ENCODE data around the gene NRTN.

DNA sequence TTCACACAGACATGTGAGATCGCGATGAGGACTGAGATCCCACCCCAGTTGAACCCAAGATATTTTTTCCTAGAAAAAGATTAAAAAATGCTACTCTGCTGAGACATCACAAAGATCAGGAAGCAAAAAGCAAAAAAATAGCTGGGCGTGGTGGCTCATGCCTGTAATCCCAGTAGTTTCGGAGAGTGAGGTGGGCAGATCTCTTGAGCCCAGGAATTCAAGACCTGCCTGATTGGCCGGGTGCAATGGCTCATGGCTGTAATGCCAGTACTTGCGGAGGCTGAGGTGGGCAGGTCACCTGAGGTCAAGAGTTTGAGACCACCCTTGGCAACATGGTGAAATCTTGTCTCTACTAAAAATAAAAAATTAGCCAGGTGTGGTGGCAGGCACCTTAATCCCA is 45.3 kb downstream of the NRTN start:
- TF ChIP-seq, protein P1, sequence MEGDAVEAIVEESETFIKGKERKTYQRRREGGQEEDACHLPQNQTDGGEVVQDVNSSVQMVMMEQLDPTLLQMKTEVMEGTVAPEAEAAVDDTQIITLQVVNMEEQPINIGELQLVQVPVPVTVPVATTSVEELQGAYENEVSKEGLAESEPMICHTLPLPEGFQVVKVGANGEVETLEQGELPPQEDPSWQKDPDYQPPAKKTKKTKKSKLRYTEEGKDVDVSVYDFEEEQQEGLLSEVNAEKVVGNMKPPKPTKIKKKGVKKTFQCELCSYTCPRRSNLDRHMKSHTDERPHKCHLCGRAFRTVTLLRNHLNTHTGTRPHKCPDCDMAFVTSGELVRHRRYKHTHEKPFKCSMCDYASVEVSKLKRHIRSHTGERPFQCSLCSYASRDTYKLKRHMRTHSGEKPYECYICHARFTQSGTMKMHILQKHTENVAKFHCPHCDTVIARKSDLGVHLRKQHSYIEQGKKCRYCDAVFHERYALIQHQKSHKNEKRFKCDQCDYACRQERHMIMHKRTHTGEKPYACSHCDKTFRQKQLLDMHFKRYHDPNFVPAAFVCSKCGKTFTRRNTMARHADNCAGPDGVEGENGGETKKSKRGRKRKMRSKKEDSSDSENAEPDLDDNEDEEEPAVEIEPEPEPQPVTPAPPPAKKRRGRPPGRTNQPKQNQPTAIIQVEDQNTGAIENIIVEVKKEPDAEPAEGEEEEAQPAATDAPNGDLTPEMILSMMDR (IDR thresholded peaks at IDR 0.05): no peak
- TF ChIP-seq EP300 (IDR thresholded peaks at IDR 0.05) (no peak), POLR2A (IDR thresholded peaks at IDR 0.05) (no peak)
